DOHH2 (cell line): ENCODE data around the gene GLRX2.

ENCODE experiments used
- EZH2phosphoT487 ChIP-seq: fragments of 200-600 bp; sonication (generic); IDR thresholded peaks from 2 replicates; pipeline ENCODE4 v1.6.1; 2017; ENCODE audit warnings: borderline replicate concordance, mild to moderate bottlenecking, antibody characterized with exemption, low read length, moderate library complexity, mixed read lengths
- TF ChIP-seq, protein P1 (sequence below): fragments of 200-600 bp; sonication (generic); IDR thresholded peaks from one replicate; pipeline ENCODE4 v1.5.1; 2014; ENCODE audit warnings: antibody characterized with exemption, mild to moderate bottlenecking, low read depth, low read length; ENCODE audit not compliant: poor library complexity, severe bottlenecking

DNA sequence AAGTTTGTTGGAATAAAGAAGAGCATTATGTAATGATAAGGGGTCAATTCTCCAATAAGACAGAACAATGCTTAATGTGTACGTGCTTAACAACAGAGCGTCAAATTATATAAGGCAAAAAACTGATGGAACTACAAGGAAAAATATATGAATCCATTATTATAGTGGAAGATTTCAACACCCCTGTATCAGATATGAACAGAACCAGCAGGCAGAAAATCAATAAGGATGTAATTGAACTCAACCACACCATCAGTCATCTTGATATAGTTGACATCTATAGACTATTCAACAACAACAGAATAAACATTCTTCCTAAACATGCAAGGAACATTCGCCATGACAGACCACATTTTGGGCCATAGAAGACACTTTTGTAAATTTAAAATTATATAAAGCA lies 13.0 kb upstream of the GLRX2 start:
- TF ChIP-seq, protein P1, sequence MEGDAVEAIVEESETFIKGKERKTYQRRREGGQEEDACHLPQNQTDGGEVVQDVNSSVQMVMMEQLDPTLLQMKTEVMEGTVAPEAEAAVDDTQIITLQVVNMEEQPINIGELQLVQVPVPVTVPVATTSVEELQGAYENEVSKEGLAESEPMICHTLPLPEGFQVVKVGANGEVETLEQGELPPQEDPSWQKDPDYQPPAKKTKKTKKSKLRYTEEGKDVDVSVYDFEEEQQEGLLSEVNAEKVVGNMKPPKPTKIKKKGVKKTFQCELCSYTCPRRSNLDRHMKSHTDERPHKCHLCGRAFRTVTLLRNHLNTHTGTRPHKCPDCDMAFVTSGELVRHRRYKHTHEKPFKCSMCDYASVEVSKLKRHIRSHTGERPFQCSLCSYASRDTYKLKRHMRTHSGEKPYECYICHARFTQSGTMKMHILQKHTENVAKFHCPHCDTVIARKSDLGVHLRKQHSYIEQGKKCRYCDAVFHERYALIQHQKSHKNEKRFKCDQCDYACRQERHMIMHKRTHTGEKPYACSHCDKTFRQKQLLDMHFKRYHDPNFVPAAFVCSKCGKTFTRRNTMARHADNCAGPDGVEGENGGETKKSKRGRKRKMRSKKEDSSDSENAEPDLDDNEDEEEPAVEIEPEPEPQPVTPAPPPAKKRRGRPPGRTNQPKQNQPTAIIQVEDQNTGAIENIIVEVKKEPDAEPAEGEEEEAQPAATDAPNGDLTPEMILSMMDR = no peak
- no peak for TF ChIP-seq EZH2phosphoT487
